HepG2 (cell line): ENCODE measurements around the gene CEP135. TPM values are rescaled to one million over a fixed set of nuclear protein-coding genes. Genes with fewer than 3 reads are reported as not detected.

Experiments
- ASH2L ChIP-seq: fragments of 300-600, 200-600 bp; sonication (generic); IDR thresholded peaks from 2 replicates; pipeline ENCODE4 v1.7.0; 2017; ENCODE audit warnings: low read depth, mild to moderate bottlenecking, moderate library complexity, mixed read lengths, low read length; ENCODE audit not compliant: insufficient read length
- DPF2 ChIP-seq: sonication (generic); formaldehyde crosslinking; IDR thresholded peaks from 2 replicates; pipeline ENCODE4 v1.4.0; 2020; ENCODE audit warnings: mild to moderate bottlenecking, low read depth, missing genetic modification reagents, borderline replicate concordance
- FOXJ3 ChIP-seq: sonication (generic); formaldehyde crosslinking; IDR thresholded peaks from 2 replicates; pipeline ENCODE4 v1.4.0; 2020; ENCODE audit warnings: missing genetic modification reagents, mild to moderate bottlenecking, borderline replicate concordance
- GATA4 ChIP-seq: sonication (generic); IDR thresholded peaks from 2 replicates; pipeline ENCODE4 v1.6.1; 2016; ENCODE audit warnings: antibody characterized with exemption, low read depth, borderline replicate concordance
- ISL2 ChIP-seq: sonication (generic); formaldehyde crosslinking; IDR thresholded peaks from 2 replicates; pipeline ENCODE4 v1.5.0; 2020; ENCODE audit warnings: missing genetic modification reagents
- MED1 ChIP-seq: sonication (generic); formaldehyde crosslinking; IDR thresholded peaks from 2 replicates; pipeline ENCODE4 v1.4.0; 2020; ENCODE audit warnings: missing genetic modification reagents
- NCOA5 ChIP-seq: sonication (generic); formaldehyde crosslinking; IDR thresholded peaks from 2 replicates; pipeline ENCODE4 v1.4.0; 2020; ENCODE audit warnings: missing genetic modification reagents
- NFIC ChIP-seq: IDR thresholded peaks from 2 replicates; pipeline ENCODE4 v1.6.1; 2012; ENCODE audit warnings: mild to moderate bottlenecking, low read length, inconsistent platforms
- ONECUT2 ChIP-seq: sonication (generic); formaldehyde crosslinking; IDR thresholded peaks from 2 replicates; pipeline ENCODE4 v1.4.0; 2020; ENCODE audit warnings: missing genetic modification reagents
- TARDBP ChIP-seq: sonication (generic); formaldehyde crosslinking; IDR thresholded peaks from 2 replicates; pipeline ENCODE4 v1.8.0; 2022; ENCODE audit warnings: mild to moderate bottlenecking, missing genetic modification reagents
- TBX3 ChIP-seq: fragments of 450-650 bp; IDR thresholded peaks from 2 replicates; pipeline ENCODE4 v1.6.1; 2017; ENCODE audit warnings: antibody characterized with exemption, mild to moderate bottlenecking, inconsistent platforms, borderline replicate concordance
- ZBTB20 ChIP-seq: sonication (generic); formaldehyde crosslinking; IDR thresholded peaks from 2 replicates; pipeline ENCODE4 v1.8.1; 2023; ENCODE audit warnings: missing genetic modification reagents, low read depth, mild to moderate bottlenecking, borderline replicate concordance
- ZFP62 ChIP-seq: sonication (generic); formaldehyde crosslinking; IDR thresholded peaks from 2 replicates; pipeline ENCODE4 v1.4.0; 2020; ENCODE audit warnings: missing genetic modification reagents
- polyA plus RNA-seq, 8 experiments: library from polyadenylated mRNA; depleted of rRNA in 3 of 8; stranded (reverse) in 7 of 8; unstranded in 1 of 8; fragments of >200 nt; fragmentation: Illumina TruSeq in 4 of 8; extraction: Trizol in 4 of 8; gene quantifications; 2 replicates each; pipeline versions ENCODE4 v1.2.1 to v1.2.3, GENCODE V29; 2011 to 2016; ENCODE audit warnings: low read depth in 4 of 8, missing spikeins in 1 of 8, mixed read lengths in 1 of 8; ENCODE audit not compliant: insufficient read depth in 1 of 8
- total RNA-seq, 5 experiments: library from RNA; depleted of rRNA; stranded (reverse); fragments of >200 nt; fragmentation: Illumina TruSeq; extraction: Trizol; gene quantifications; 2 replicates each; pipeline ENCODE4 v1.2.3, GENCODE V29; 2016; ENCODE audit warnings: low read depth in 1 of 5
- TF ChIP-seq, protein P1 (sequence below): sonication (generic); formaldehyde crosslinking; IDR thresholded peaks from 2 replicates; pipeline ENCODE4 v1.4.0; 2020; ENCODE audit warnings: mild to moderate bottlenecking, missing genetic modification reagents, borderline replicate concordance
- TF ChIP-seq, protein P2 (sequence below), 2 experiments: sonication (generic) in 1 of 2; formaldehyde crosslinking in 1 of 2; IDR thresholded peaks; 2 replicates each; pipeline versions ENCODE4 v1.4.0 to v1.6.1; 2016 to 2020; ENCODE audit warnings: borderline replicate concordance in 1 of 2, low read depth in 1 of 2, mild to moderate bottlenecking in 1 of 2, missing genetic modification reagents in 1 of 2
- TF ChIP-seq, protein P3 (sequence below): sonication (generic); formaldehyde crosslinking; IDR thresholded peaks from 2 replicates; pipeline ENCODE4 v1.9.0; 2022; ENCODE audit warnings: missing genetic modification reagents, mild to moderate bottlenecking, borderline replicate concordance
- TF ChIP-seq, protein P4 (sequence below): IDR thresholded peaks from 2 replicates; pipeline ENCODE4 v1.6.1; 2012; ENCODE audit warnings: low read depth, low read length, improper control_type of control experiment

The CEP135 gene
- total and polyA plus RNA-seq, 2 of the 13 experiments (the other 11 are each of a cell fraction or from before 2014, with no cell fraction given) = 1.7 to 8.8 TPM

DNA sequence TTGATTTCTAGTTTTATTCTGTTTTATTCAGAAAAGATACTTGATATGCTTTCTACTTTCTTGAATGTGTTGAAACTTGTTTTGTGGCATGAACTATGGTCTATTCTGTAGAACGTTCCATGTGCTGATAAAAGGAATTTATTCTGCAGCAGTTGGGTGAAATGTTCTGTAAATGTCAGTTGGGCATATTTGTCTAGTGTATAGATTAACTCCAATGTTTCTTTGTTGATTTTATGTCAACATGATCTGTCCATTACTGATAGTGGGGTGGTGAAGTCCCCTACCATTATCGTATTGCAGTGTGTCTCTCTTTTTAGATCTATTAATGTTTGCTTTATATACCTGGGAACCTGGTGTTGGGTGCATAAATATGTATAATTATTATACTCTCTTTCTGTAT, 55.5 kb downstream of the CEP135 start (continued):
- TF ChIP-seq NCOA5 (CRISPR knock-in tag) = no peak
- TF ChIP-seq GATA4 = no peak
- TF ChIP-seq DPF2 = peak; percentile 36; the same call in 1 of the 2 replicates
- TF ChIP-seq ZBTB20 = peak; percentile 64; the same call in 1 of the 2 replicates
- peak; percentile 76 for TF ChIP-seq ISL2 (CRISPR knock-in tag)
- TF ChIP-seq ONECUT2 (CRISPR knock-in tag) = peak; percentile 65
- TF ChIP-seq NFIC = 0 out of 2 replicates have a peak, but pooled peaks have one; percentile 25
- peak; percentile 42 for TF ChIP-seq ASH2L
- TF ChIP-seq, protein P1, sequence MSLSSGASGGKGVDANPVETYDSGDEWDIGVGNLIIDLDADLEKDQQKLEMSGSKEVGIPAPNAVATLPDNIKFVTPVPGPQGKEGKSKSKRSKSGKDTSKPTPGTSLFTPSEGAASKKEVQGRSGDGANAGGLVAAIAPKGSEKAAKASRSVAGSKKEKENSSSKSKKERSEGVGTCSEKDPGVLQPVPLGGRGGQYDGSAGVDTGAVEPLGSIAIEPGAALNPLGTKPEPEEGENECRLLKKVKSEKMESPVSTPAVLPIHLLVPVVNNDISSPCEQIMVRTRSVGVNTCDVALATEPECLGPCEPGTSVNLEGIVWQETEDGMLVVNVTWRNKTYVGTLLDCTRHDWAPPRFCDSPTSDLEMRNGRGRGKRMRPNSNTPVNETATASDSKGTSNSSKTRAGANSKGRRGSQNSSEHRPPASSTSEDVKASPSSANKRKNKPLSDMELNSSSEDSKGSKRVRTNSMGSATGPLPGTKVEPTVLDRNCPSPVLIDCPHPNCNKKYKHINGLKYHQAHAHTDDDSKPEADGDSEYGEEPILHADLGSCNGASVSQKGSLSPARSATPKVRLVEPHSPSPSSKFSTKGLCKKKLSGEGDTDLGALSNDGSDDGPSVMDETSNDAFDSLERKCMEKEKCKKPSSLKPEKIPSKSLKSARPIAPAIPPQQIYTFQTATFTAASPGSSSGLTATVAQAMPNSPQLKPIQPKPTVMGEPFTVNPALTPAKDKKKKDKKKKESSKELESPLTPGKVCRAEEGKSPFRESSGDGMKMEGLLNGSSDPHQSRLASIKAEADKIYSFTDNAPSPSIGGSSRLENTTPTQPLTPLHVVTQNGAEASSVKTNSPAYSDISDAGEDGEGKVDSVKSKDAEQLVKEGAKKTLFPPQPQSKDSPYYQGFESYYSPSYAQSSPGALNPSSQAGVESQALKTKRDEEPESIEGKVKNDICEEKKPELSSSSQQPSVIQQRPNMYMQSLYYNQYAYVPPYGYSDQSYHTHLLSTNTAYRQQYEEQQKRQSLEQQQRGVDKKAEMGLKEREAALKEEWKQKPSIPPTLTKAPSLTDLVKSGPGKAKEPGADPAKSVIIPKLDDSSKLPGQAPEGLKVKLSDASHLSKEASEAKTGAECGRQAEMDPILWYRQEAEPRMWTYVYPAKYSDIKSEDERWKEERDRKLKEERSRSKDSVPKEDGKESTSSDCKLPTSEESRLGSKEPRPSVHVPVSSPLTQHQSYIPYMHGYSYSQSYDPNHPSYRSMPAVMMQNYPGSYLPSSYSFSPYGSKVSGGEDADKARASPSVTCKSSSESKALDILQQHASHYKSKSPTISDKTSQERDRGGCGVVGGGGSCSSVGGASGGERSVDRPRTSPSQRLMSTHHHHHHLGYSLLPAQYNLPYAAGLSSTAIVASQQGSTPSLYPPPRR (CRISPR knock-in tag) = peak; percentile 65; the same call in 1 of the 2 replicates
- TF ChIP-seq, protein P2, sequence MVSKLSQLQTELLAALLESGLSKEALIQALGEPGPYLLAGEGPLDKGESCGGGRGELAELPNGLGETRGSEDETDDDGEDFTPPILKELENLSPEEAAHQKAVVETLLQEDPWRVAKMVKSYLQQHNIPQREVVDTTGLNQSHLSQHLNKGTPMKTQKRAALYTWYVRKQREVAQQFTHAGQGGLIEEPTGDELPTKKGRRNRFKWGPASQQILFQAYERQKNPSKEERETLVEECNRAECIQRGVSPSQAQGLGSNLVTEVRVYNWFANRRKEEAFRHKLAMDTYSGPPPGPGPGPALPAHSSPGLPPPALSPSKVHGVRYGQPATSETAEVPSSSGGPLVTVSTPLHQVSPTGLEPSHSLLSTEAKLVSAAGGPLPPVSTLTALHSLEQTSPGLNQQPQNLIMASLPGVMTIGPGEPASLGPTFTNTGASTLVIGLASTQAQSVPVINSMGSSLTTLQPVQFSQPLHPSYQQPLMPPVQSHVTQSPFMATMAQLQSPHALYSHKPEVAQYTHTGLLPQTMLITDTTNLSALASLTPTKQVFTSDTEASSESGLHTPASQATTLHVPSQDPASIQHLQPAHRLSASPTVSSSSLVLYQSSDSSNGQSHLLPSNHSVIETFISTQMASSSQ (IDR thresholded peaks at IDR 0.05; ENCODE audit: low read depth) = peak; percentile 61
- TF ChIP-seq, protein P2 (CRISPR knock-in tag; IDR thresholded peaks at IDR 0.05; ENCODE audit: borderline replicate concordance) = no peak
- peak; percentile 81; the same call in 1 of the 2 replicates for TF ChIP-seq FOXJ3 (CRISPR knock-in tag)
- TF ChIP-seq TARDBP (CRISPR knock-in tag) = 0 out of 2 replicates have a peak, but pooled peaks have one; percentile 56
- TF ChIP-seq ZFP62 (CRISPR knock-in tag) = no peak
- TF ChIP-seq, protein P3, sequence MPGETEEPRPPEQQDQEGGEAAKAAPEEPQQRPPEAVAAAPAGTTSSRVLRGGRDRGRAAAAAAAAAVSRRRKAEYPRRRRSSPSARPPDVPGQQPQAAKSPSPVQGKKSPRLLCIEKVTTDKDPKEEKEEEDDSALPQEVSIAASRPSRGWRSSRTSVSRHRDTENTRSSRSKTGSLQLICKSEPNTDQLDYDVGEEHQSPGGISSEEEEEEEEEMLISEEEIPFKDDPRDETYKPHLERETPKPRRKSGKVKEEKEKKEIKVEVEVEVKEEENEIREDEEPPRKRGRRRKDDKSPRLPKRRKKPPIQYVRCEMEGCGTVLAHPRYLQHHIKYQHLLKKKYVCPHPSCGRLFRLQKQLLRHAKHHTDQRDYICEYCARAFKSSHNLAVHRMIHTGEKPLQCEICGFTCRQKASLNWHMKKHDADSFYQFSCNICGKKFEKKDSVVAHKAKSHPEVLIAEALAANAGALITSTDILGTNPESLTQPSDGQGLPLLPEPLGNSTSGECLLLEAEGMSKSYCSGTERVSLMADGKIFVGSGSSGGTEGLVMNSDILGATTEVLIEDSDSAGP (CRISPR knock-in tag) = no peak
- TF ChIP-seq TBX3 = peak; percentile 41; the same call in 1 of the 2 replicates
- TF ChIP-seq MED1 (CRISPR knock-in tag) = peak; percentile 43; the same call in 1 of the 2 replicates
- TF ChIP-seq, protein P4, sequence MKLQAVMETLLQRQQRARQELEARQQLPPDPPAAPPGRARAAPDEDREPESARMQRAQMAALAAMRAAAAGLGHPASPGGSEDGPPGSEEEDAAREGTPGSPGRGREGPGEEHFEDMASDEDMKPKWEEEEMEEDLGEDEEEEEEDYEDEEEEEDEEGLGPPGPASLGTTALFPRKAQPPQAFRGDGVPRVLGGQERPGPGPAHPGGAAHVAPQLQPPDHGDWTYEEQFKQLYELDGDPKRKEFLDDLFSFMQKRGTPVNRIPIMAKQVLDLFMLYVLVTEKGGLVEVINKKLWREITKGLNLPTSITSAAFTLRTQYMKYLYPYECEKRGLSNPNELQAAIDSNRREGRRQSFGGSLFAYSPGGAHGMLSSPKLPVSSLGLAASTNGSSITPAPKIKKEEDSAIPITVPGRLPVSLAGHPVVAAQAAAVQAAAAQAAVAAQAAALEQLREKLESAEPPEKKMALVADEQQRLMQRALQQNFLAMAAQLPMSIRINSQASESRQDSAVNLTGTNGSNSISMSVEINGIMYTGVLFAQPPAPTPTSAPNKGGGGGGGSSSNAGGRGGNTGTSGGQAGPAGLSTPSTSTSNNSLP = peak; percentile 92
